DOHH2 (cell line): ENCODE measurements around the gene DFFB.

Experiments used
- H3F3A ChIP-seq: fragments of 200-600 bp; sonication (generic), shearing (Covaris generic); 2 replicates; pipeline ENCODE4 v1.6.0; 2016; ENCODE audit warnings: antibody characterized with exemption, mild to moderate bottlenecking; ENCODE audit not compliant: control insufficient read depth, insufficient read depth
- H3K27ac ChIP-seq: fragments of 200-600 bp; sonication (generic); 2 replicates; pipeline ENCODE4 v1.5.1; 2014; ENCODE audit warnings: low read depth, mild to moderate bottlenecking, low read length, moderate library complexity
- H3K27me3 ChIP-seq: fragments of 200-600 bp; sonication (generic); 2 replicates; pipeline ENCODE4 v1.6.1; 2014; ENCODE audit warnings: mild to moderate bottlenecking, low read length, mixed read lengths; ENCODE audit not compliant: control insufficient read depth
- H3K36me3 ChIP-seq: fragments of 200-600 bp; sonication (generic); 2 replicates; pipeline ENCODE4 v1.6.1; 2014; ENCODE audit warnings: mild to moderate bottlenecking, low read length, moderate library complexity, mixed read lengths; ENCODE audit not compliant: control insufficient read depth
- H3K4me1 ChIP-seq: fragments of 200-600 bp; sonication (generic); 2 replicates; pipeline ENCODE4 v1.6.1; 2014; ENCODE audit warnings: mild to moderate bottlenecking, low read length, mixed read lengths; ENCODE audit not compliant: control insufficient read depth
- H3K4me2 ChIP-seq: fragments of 200-600 bp; sonication (generic); 2 replicates; pipeline ENCODE4 v1.6.0; 2014; ENCODE audit warnings: mild to moderate bottlenecking, low read length, moderate library complexity
- H3K4me3 ChIP-seq: fragments of 200-600 bp; sonication (generic); 2 replicates; pipeline ENCODE4 v1.5.1; 2014; ENCODE audit warnings: mild to moderate bottlenecking, low read length, mixed read lengths
- H3K79me2 ChIP-seq: fragments of 200-600 bp; sonication (generic); 2 replicates; pipeline ENCODE4 v1.6.1; 2014; ENCODE audit warnings: mild to moderate bottlenecking, low read length, mixed read lengths; ENCODE audit not compliant: control insufficient read depth
- H3K9me2 ChIP-seq: fragments of 200-600 bp; sonication (generic); replicated peaks from 2 replicates; pipeline ENCODE4 v1.6.1; 2014; ENCODE audit warnings: mild to moderate bottlenecking, low read length, mixed read lengths; ENCODE audit not compliant: control insufficient read depth
- H3K9me3 ChIP-seq: fragments of 200-600 bp; sonication (generic); 2 replicates; pipeline ENCODE4 v1.6.1; 2014; ENCODE audit warnings: antibody characterized with exemption, low read length, mixed read lengths; ENCODE audit not compliant: control insufficient read depth, insufficient read depth
- H4K20me1 ChIP-seq: fragments of 200-600 bp; sonication (generic); 2 replicates; pipeline ENCODE4 v1.6.0; 2014; ENCODE audit warnings: low read depth, mild to moderate bottlenecking, antibody characterized with exemption, low read length, moderate library complexity; ENCODE audit not compliant: control insufficient read depth, insufficient read depth
- CTCF ChIP-seq: fragments of 200-600 bp; sonication (generic); IDR thresholded peaks from one replicate; pipeline ENCODE4 v1.5.1; 2014; ENCODE audit warnings: antibody characterized with exemption, mild to moderate bottlenecking, low read depth, low read length; ENCODE audit not compliant: poor library complexity, severe bottlenecking
- EZH2phosphoT487 ChIP-seq: fragments of 200-600 bp; sonication (generic); IDR thresholded peaks from 2 replicates; pipeline ENCODE4 v1.6.1; 2017; ENCODE audit warnings: borderline replicate concordance, mild to moderate bottlenecking, antibody characterized with exemption, low read length, moderate library complexity, mixed read lengths

DFFB gene

GRCh38 chr1:3838788-3839187, 18.5 kb upstream of the DFFB start:
- Histone ChIP-seq H3K4me1 (peaks cover 22% of the 10 kb centered on the region), H3K36me3 (peaks cover 63% of the 10 kb centered on the region), H3K27me3 (no peaks in the 10 kb centered on the region), H3K9me2 (no peaks in the 10 kb centered on the region), H3K9me3 (no peaks in the 10 kb centered on the region), H3F3A (0 out of 2 replicates have a peak, but pooled peaks cover 2% of the 10 kb centered on the region), H3K4me2 (no peak overlapping the region), H3K4me3 (no peak overlapping the region), H3K79me2 (no peaks in the 10 kb centered on the region), H4K20me1 (no peaks in the 10 kb centered on the region), H3K27ac (no peak overlapping the region)
- TF ChIP-seq EZH2phosphoT487 (no peak), CTCF (no peak)

GRCh38 chr1:3841491-3841890, 15.8 kb upstream of the DFFB start:
- H3K9me3 ChIP-seq: no peaks in the 10 kb centered on the region
- H3K4me1 ChIP-seq: peaks cover 46% of the 10 kb centered on the region
- H3K4me3 ChIP-seq: no peak overlapping the region
- H3K36me3 ChIP-seq: peaks cover 64% of the 10 kb centered on the region
- H3K9me2 ChIP-seq: no peaks in the 10 kb centered on the region
- peaks cover 10% of the 10 kb centered on the region for H3F3A ChIP-seq
- no peaks in the 10 kb centered on the region for H3K27me3 ChIP-seq
- TF ChIP-seq EZH2phosphoT487: no peak
- no peak for TF ChIP-seq CTCF
- H3K4me2 ChIP-seq: no peak overlapping the region
- H4K20me1 ChIP-seq: no peaks in the 10 kb centered on the region
- no peak overlapping the region for H3K27ac ChIP-seq
- H3K79me2 ChIP-seq: no peaks in the 10 kb centered on the region

GRCh38 chr1:3842912-3843311, 14.4 kb upstream of the DFFB start:
- Histone ChIP-seq H3K9me3 (no peaks in the 10 kb centered on the region), H3K27ac (no peak overlapping the region), H4K20me1 (no peaks in the 10 kb centered on the region), H3K4me3 (no peak overlapping the region), H3K27me3 (no peaks in the 10 kb centered on the region), H3K79me2 (no peaks in the 10 kb centered on the region), H3K4me2 (no peak overlapping the region), H3K36me3 (peaks cover 65% of the 10 kb centered on the region), H3K9me2 (no peaks in the 10 kb centered on the region), H3K4me1 (peaks cover 49% of the 10 kb centered on the region), H3F3A (peaks cover 10% of the 10 kb centered on the region)
- TF ChIP-seq CTCF: no peak
- TF ChIP-seq EZH2phosphoT487: no peak

- no peaks in the 10 kb centered on the region for H3K9me3 ChIP-seq
- peaks cover 58% of the 10 kb centered on the region for H3K36me3 ChIP-seq
- no peaks in the 10 kb centered on the region for H4K20me1 ChIP-seq
- H3K79me2 ChIP-seq: no peaks in the 10 kb centered on the region
- no peaks in the 10 kb centered on the region for H3K27me3 ChIP-seq
- H3K9me2 ChIP-seq: no peaks in the 10 kb centered on the region
- H3K4me1 ChIP-seq: peaks cover 39% of the 10 kb centered on the region
- no peak for TF ChIP-seq CTCF
- no peak for TF ChIP-seq EZH2phosphoT487
- H3K4me2 ChIP-seq: no peak overlapping the region
- peaks cover 8% of the 10 kb centered on the region for H3F3A ChIP-seq
- H3K4me3 ChIP-seq: no peak overlapping the region
- H3K27ac ChIP-seq: no peak overlapping the region
Measured at GRCh38 chr1:3846541-3846940, 10.7 kb upstream of the DFFB start.
